K562 (cell line): Measurements from ENCODE around the gene CFAP410.

Experiments used
- CBX2 ChIP-seq: fragments of 200-600 bp; sonication (generic); IDR thresholded peaks from one replicate; pipeline ENCODE4 v1.6.1; 2012; ENCODE audit warnings: mild to moderate bottlenecking, low read length, inconsistent platforms; ENCODE audit not compliant: insufficient read depth, poor library complexity, severe bottlenecking
- CTCF ChIP-seq, 3 experiments: IDR thresholded peaks in 2 of 3; conservative IDR thresholded peaks in 1 of 3; 2 replicates each; pipeline ENCODE4 v1.5.1; 2011 to 2012; ENCODE audit warnings: low read length in 3 of 3, mild to moderate bottlenecking in 3 of 3, control low read depth in 2 of 3, improper control_type of control experiment in 1 of 3, inconsistent platforms in 1 of 3, low read depth in 1 of 3, mixed read lengths in 1 of 3, moderate library complexity in 1 of 3; ENCODE audit not compliant: insufficient read depth in 2 of 3
- FIP1L1 ChIP-seq: fragments of 200-400 bp; formaldehyde crosslinking; IDR thresholded peaks from 2 replicates; pipeline ENCODE4 v1.6.1; 2018; ENCODE audit warnings: mild to moderate bottlenecking, low read depth, low read length; ENCODE audit not compliant: poor library complexity, severe bottlenecking
- PHF20 ChIP-seq: fragments of 450-650 bp; IDR thresholded peaks from 2 replicates; pipeline ENCODE4 v1.6.1; 2018; ENCODE audit not compliant: partially characterized antibody
- POLR2A ChIP-seq: fragments of 450-650 bp; conservative IDR thresholded peaks from 2 replicates; pipeline ENCODE4 v1.6.1; 2016

DNA sequence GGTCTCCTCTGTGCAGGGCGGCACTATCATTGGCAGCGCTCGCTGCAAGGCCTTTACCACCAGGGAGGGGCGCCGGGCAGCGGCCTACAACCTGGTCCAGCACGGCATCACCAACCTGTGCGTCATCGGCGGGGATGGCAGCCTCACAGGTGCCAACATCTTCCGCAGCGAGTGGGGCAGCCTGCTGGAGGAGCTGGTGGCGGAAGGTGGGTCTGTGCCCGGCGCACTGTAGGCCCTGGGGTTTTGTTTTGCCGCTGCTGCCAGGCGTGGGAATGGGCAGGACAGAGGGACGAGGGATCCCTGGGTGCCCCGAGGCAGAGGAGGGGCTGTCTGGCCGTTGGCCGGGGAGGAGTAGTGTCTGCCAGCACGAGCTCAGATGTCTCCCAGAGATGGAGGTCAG is 27.1 kb downstream of the CFAP410 start:
- no peak for TF ChIP-seq POLR2A
- no peak for TF ChIP-seq CBX2
- no peak for TF ChIP-seq FIP1L1
- TF ChIP-seq CTCF (IDR thresholded peaks at IDR 0.05 in 2 of 3, conservative IDR thresholded peaks at IDR 0.05 in 1 of 3; ENCODE audit: insufficient read depth in 2 of 3, low read depth in 1 of 3, low read length in 3 of 3): no peak
- no peak for TF ChIP-seq PHF20
